PFSK-1 (cell line): Measurements from ENCODE around the gene MARCHF10.

Experiments
- FOXP2 ChIP-seq: optimal IDR thresholded peaks from 2 replicates; pipeline ENCODE3; 2011; ENCODE audit warnings: borderline replicate concordance, control low read depth, inconsistent platforms; ENCODE audit not compliant: insufficient read depth; ENCODE audit errors: extremely low read length, extremely low read depth
- TAF1 ChIP-seq: IDR thresholded peaks from 2 replicates; pipeline ENCODE4 v1.6.1; 2012; ENCODE audit warnings: low read length, control low read depth, borderline replicate concordance; ENCODE audit not compliant: insufficient read depth

DNA sequence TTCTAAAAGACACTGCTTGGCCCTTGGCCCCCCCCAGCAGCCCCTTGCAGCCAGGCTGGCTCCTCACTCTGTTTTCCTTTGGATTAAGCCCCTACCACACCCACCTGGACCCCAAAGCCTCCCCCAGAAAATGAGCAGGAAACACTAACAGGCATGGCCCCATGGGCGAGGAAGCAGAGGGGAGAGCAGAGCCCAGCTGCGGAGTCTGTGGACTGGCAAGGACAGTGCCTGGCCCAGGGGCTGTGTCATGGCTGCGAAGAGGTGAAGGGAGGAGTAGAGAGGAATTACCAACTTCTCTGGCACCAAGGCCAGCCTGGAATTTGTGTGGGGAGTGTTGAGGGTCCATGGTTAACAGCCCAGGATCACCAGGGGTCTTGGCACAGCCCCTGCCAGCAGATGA lies 133.3 kb downstream of the MARCHF10 start:
- no peak for TF ChIP-seq FOXP2
- no peak for TF ChIP-seq TAF1
